Measurements from ENCODE around the gene DRC7. TPM values are rescaled to one million over a fixed set of nuclear protein-coding genes. Genes with fewer than 3 reads are reported as not detected.

DRC7 gene
- total RNA-seq, 4 donors from 2014 or later, result not detected

DNA sequence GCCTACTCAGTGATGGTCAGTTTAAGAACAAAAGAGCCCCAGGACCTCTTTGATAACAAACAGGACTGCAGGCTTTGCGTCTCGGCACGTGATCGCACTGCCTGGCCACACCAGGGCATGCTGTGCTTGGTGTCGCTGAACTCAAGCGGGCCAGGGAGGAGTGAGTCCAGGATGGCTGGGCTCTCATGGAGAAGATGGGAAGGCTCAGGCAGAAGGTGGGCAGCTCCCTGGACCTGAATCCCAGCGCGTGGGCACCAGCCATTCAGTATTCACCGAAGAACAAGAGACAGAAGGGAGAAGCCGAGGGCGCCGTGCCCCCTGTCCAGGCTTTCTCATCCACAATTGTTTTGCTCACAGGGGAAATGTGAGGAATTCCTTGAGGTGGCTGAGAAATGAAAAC, 52.9 kb downstream of the DRC7 start:
- H3K27me3 ChIP-seq, result no peaks in the 10 kb centered on the region
- no peak for DNase-seq
- H3K4me3 ChIP-seq, result no peak overlapping the region
- no peak overlapping the region for H3K27ac ChIP-seq
- TF ChIP-seq POLR2A (IDR thresholded peaks at IDR 0.05), result no peak
- TF ChIP-seq, protein P1, sequence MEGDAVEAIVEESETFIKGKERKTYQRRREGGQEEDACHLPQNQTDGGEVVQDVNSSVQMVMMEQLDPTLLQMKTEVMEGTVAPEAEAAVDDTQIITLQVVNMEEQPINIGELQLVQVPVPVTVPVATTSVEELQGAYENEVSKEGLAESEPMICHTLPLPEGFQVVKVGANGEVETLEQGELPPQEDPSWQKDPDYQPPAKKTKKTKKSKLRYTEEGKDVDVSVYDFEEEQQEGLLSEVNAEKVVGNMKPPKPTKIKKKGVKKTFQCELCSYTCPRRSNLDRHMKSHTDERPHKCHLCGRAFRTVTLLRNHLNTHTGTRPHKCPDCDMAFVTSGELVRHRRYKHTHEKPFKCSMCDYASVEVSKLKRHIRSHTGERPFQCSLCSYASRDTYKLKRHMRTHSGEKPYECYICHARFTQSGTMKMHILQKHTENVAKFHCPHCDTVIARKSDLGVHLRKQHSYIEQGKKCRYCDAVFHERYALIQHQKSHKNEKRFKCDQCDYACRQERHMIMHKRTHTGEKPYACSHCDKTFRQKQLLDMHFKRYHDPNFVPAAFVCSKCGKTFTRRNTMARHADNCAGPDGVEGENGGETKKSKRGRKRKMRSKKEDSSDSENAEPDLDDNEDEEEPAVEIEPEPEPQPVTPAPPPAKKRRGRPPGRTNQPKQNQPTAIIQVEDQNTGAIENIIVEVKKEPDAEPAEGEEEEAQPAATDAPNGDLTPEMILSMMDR (IDR thresholded peaks at IDR 0.05), result no peak
- no peaks in the 10 kb centered on the region for H3K9me3 ChIP-seq
- H3K36me3 ChIP-seq, result peaks cover 0 to 7% (median 0%) of the 10 kb centered on the region in 3 donors
- no peaks in the 10 kb centered on the region for H3K4me1 ChIP-seq

DNA sequence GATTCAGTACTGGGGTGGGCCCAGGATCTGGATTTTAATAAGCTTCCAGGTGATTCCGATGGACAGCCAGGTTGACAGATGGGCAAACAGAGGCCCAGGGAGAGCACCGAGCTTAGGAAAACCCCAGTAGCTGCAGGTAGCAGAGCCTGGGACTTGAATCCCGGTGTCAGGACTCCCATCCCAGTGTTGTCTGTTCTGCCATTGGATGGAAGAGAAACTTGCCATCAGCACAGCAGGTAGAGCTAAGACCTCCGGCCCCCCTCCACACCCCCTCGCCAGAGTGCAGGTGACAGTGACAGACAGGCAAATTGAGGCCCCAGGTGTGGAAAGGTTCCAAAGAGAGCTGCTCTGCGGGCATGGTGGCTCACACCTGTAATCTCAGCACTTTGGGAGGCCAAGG, 53.4 kb downstream of the DRC7 start:
- no peaks in the 10 kb centered on the region for H3K27me3 ChIP-seq
- H3K9me3 ChIP-seq, result no peaks in the 10 kb centered on the region
- no peak for TF ChIP-seq POLR2A (IDR thresholded peaks at IDR 0.05)
- TF ChIP-seq, protein P1 (IDR thresholded peaks at IDR 0.05), result no peak
- H3K36me3 ChIP-seq, result peaks cover 0 to 9% (median 0%) of the 10 kb centered on the region in 3 donors
- H3K4me1 ChIP-seq, result no peaks in the 10 kb centered on the region
- no peak for DNase-seq
- no peak overlapping the region for H3K4me3 ChIP-seq
- no peak overlapping the region for H3K27ac ChIP-seq

DNA sequence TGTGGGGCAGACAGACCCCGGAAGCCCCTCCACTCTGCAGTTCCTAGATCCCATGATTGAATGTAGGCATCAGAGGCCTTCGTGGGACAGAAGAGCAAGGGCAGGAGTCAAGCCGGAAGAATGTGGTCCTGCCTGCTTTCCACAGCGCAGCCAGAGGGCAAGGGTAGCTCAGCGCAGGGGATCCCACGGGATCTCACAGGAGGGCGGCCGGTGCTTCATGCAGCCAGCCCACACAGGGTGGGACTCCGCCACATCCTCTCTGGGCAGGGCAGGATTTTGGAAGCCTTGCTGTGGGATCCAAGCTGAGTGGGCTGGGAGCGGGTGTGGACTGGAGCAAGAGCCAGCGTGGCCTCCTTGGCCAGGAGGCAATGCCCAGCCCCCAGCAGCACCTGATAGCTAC, 54.0 kb downstream of the DRC7 start:
- TF ChIP-seq, protein P1 (IDR thresholded peaks at IDR 0.05), result no peak
- no peak for TF ChIP-seq POLR2A (IDR thresholded peaks at IDR 0.05)
- peaks cover 0 to 11% (median 0%) of the 10 kb centered on the region in 3 donors for H3K36me3 ChIP-seq
- H3K4me3 ChIP-seq, result no peak overlapping the region

DNA sequence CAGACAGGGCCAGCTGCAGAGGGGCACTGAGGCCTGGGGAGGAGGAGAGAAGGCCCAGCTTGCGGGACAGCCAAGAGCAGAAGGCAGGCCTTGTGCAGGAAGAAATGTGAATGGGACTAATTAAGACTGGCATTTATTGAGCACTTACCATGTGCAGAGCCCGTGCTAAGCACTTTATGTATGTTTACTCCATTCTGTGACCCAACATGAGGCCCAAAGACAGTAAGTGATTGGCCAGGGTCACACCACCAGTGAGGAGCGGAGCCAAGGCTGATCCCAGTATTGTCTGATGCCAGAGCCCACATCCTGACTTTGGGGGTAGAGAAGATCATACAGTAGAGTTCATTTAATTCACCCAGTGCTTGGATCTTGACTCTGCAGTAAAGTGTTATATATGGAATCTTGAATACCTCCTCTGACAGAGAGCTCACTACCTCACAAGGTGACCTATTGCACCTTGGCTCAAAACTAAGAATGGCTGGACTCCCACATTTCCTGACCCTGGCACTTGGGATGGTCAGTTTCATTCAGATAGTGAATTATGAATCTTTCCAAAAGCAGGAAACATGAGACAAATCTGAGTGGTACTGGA, 54.6 kb downstream of the DRC7 start:
- DNase-seq, result no peak
- no peak overlapping the region for H3K27ac ChIP-seq
- peaks cover 0 to 10% (median 0%) of the 10 kb centered on the region in 3 donors for H3K36me3 ChIP-seq
- TF ChIP-seq POLR2A (IDR thresholded peaks at IDR 0.05), result no peak
- TF ChIP-seq, protein P1 (IDR thresholded peaks at IDR 0.05), result no peak
- H3K9me3 ChIP-seq, result no peaks in the 10 kb centered on the region
- H3K27me3 ChIP-seq, result no peaks in the 10 kb centered on the region
- no peak overlapping the region for H3K4me3 ChIP-seq
- H3K4me1 ChIP-seq, result no peaks in the 10 kb centered on the region

More for the DNA sequence above, 54.0 kb downstream of the DRC7 start:
- Histone ChIP-seq H3K27me3 (no peaks in the 10 kb centered on the region), H3K27ac (no peak overlapping the region), H3K9me3 (no peaks in the 10 kb centered on the region), H3K4me1 (no peaks in the 10 kb centered on the region)
- DNase-seq, result no peak

DNA sequence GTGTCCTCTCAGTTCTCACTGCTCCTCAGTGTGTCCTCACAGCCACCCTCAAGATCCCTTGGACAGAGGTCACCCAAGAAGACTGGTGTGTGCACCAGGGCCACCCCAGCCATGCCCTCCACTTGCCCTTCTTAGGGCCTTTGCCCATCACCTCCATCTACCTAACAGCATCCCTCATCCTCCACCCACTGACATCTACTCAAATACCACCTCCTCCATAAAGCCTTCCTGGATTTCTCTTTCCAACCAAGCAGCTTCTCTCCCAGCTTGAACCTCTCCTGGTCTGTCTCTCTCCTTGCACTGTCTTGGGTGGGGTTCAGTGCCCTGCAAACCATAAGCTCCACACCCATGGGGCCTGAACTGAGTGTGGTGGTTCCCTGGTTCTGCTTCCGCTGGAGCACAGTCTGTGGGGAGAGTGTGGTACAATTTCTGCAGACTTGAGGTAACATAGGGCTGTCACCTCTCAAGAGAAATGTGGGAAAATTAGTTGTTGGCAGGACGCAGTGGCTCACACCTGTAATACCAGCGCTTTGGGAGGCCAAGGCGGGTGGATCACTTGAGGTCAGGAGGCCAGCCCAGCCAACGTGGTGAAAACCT, 55.3 kb downstream of the DRC7 start:
- no peak for TF ChIP-seq POLR2A (IDR thresholded peaks at IDR 0.05)
- TF ChIP-seq, protein P1 (IDR thresholded peaks at IDR 0.05), result no peak
- Histone ChIP-seq H3K27me3 (no peaks in the 10 kb centered on the region), H3K4me1 (no peaks in the 10 kb centered on the region), H3K36me3 (peaks cover 0 to 8% (median 0%) of the 10 kb centered on the region in 3 donors), H3K27ac (no peak overlapping the region), H3K9me3 (no peaks in the 10 kb centered on the region), H3K4me3 (no peak overlapping the region)
- no peak for DNase-seq

Data from Peyer's patch (tissue), 4 donors.